Body of pancreas (tissue), 4 donors: Measurements from ENCODE around the gene SLC27A2.

Experiments used
- CTCF ChIP-seq, 7 experiments: fragments of 450-650 bp in 4 of 7; fragments of 200-600 bp in 3 of 7; sonication (generic) in 3 of 7; IDR thresholded peaks; one replicate each; pipeline ENCODE4 v1.5.1; 2016 to 2019; ENCODE audit warnings: antibody characterized with exemption in 7 of 7
- POLR2A ChIP-seq, 3 donors: fragments of 450-650 bp; IDR thresholded peaks; one replicate each; pipeline ENCODE4 v1.6.1; 2016; ENCODE audit warnings: antibody characterized with exemption in 3 of 3, mild to moderate bottlenecking in 2 of 3

GRCh38 chr15:50224606-50225005, 42.6 kb downstream of the SLC27A2 start:
- TF ChIP-seq CTCF (IDR thresholded peaks at IDR 0.05) (no peak), POLR2A (IDR thresholded peaks at IDR 0.05) (no peak)
